ENCODE measurements around the gene TPRG1L.

TPRG1L gene

DNA sequence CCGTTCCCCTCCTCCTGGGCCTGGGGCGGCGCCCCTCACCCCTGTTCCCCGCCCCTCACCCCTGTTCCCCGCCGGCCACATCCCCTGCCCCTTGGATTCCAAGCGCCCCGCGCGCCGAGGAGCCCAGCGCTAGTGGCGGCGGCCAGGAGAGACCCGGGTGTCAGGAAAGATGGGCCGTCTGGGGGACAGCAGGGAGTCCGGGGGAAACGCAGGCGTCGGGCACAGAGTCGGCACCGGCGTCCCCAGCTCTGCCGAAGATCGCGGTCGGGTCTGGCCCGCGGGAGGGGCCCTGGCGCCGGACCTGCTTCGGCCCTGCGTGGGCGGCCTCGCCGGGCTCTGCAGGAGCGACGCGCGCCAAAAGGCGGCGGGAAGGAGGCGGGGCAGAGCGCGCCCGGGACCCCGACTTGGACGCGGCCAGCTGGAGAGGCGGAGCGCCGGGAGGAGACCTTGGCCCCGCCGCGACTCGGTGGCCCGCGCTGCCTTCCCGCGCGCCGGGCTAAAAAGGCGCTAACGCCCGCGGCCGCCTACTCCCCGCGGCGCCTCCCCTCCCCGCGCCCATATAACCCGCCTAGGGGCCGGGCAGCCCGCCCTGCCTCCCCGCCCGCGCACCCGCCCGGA is 27.2 kb downstream of the TPRG1L start, which contains the start of gene TP73:
Gene TP73, plus strand, starts transcription at position 587 of the 618 bp plus-strand sequence. CDS start 29,850 bp downstream, outside the sequence.
- H3K4me3 ChIP-seq (ENCODE audit: low read depth, low read length) = peak within 1 kb of the TSS; percentile 79
- peak; percentile 84 for DNase-seq (ENCODE audit: low read depth)
- TF ChIP-seq, protein P1, sequence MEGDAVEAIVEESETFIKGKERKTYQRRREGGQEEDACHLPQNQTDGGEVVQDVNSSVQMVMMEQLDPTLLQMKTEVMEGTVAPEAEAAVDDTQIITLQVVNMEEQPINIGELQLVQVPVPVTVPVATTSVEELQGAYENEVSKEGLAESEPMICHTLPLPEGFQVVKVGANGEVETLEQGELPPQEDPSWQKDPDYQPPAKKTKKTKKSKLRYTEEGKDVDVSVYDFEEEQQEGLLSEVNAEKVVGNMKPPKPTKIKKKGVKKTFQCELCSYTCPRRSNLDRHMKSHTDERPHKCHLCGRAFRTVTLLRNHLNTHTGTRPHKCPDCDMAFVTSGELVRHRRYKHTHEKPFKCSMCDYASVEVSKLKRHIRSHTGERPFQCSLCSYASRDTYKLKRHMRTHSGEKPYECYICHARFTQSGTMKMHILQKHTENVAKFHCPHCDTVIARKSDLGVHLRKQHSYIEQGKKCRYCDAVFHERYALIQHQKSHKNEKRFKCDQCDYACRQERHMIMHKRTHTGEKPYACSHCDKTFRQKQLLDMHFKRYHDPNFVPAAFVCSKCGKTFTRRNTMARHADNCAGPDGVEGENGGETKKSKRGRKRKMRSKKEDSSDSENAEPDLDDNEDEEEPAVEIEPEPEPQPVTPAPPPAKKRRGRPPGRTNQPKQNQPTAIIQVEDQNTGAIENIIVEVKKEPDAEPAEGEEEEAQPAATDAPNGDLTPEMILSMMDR (IDR thresholded peaks at IDR 0.05; ENCODE audit: insufficient read depth, low read depth, low read length, missing control alignments) = no peak

DNA sequence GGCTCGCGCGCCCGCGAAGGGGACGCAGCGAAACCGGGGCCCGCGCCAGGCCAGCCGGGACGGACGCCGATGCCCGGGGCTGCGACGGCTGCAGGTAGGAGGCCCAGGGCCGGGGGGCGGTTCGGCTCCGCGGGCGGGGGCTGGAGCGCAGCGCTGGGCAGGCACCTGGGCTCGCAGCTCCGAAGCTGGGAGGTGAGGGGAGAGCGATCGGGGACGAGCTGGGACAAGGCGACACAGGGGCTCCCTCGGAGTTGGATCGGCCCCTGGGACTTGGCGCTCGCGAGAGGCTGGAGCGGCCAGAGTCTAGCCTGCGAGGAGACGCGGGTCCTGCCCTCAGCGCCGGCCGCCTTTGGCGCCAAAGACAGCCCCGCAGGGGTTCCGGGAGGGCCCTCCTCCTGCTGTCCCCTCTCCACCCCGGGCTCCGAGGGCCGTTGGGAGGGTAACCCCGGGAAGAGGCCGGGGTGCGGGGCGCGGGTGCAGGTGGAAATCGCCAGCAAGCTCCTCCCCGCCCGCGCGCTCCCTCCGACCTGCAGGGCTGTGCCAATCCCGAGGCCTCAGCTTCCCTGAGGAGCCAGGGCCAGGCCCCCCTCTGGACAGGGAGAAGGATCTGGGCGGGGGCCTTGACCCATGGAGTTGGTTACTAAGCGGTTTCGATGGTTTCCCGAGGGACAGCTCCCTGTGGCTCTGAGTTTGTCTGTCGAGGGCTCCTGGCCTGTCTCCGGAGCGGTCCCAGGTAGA is 27.9 kb downstream of the TPRG1L start:
- DNase-seq (ENCODE audit: low read depth) = peak; percentile 65
- peak overlapping the region; percentile 79 for H3K4me3 ChIP-seq (ENCODE audit: low read depth, low read length)

GRCh38 chr1:3653286-3653618 is 28.4 kb downstream of the TPRG1L start:
- TF ChIP-seq, protein P1 (IDR thresholded peaks at IDR 0.05; ENCODE audit: insufficient read depth, low read depth, low read length, missing control alignments) = no peak
- peak overlapping the region; percentile 79 for H3K4me3 ChIP-seq (ENCODE audit: low read depth, low read length)
- DNase-seq (ENCODE audit: low read depth) = no peak

More for the DNA sequence above, 27.9 kb downstream of the TPRG1L start:
- TF ChIP-seq, protein P1 (IDR thresholded peaks at IDR 0.05; ENCODE audit: insufficient read depth, low read depth, low read length, missing control alignments) = no peak

GRCh38 chr1:3654549-3655281 is 29.9 kb downstream of the TPRG1L start:
- H3K4me3 ChIP-seq (ENCODE audit: low read depth, low read length) = peak overlapping the region; percentile 79
- TF ChIP-seq, protein P1 (IDR thresholded peaks at IDR 0.05; ENCODE audit: insufficient read depth, low read depth, low read length, missing control alignments) = no peak
- DNase-seq (ENCODE audit: low read depth) = no peak

DNA sequence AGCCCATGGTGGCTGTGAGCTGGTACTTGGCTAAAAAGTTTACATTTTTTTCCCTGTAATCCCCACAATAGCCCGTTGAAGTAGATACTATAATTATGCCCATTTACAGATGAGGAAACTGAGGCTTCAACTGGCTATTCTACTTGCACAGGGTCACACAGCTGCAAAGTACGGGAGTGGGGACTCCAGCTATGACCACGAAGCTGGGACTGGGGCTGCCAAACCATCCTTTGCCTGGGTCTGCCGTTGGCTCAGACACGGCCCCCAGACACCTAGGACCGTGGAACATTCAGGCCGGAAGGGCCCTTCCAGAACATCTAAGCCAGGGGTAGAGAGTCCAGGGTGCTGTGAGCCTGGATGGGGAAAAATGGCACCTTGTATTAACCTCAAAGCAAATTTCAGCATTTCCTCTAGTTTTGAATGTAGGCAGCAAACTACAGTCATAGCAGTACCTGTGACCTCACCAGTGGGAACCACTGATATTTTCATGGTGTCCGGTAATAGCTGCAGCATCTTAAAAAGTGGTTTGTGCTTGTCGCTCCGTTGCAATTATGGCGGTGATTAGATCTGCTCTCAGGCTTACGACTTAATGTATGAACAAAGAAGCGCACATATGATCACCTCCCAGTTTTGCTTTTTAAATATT is 31.8 kb downstream of the TPRG1L start:
- peak; percentile 93 for DNase-seq (ENCODE audit: low read depth)
- TF ChIP-seq, protein P1 (IDR thresholded peaks at IDR 0.05; ENCODE audit: insufficient read depth, low read depth, low read length, missing control alignments) = no peak
- peak overlapping the region; percentile 49 for H3K4me3 ChIP-seq (ENCODE audit: low read depth, low read length)

- TF ChIP-seq, protein P1 (IDR thresholded peaks at IDR 0.05; ENCODE audit: insufficient read depth, low read depth, low read length, missing control alignments) = no peak
Observed at GRCh38 chr1:3657096-3657475, 32.3 kb downstream of the TPRG1L start.

More at GRCh38 chr1:3657096-3657475, 32.3 kb downstream of the TPRG1L start:
- H3K4me3 ChIP-seq (ENCODE audit: low read depth, low read length) = peak overlapping the region; percentile 49
- no peak for DNase-seq (ENCODE audit: low read depth)

All from GM12865 (cell line).